DMS114 treated with DMSO at 0.1 percent for 48 hours (cell line): ENCODE data around the gene ZNF576.
"Not testable (repeated sequence)": the region's sequence is repeated elsewhere in the genome, so short reads cannot be mapped to it uniquely, and the experiment has no call there.

ENCODE experiments used
- DNase-seq: peaks from one replicate; lab custom pipeline; 2025; ENCODE audit not compliant: unreplicated experiment; lab: John Stamatoyannopoulos, UW

The ZNF576 gene

DNA sequence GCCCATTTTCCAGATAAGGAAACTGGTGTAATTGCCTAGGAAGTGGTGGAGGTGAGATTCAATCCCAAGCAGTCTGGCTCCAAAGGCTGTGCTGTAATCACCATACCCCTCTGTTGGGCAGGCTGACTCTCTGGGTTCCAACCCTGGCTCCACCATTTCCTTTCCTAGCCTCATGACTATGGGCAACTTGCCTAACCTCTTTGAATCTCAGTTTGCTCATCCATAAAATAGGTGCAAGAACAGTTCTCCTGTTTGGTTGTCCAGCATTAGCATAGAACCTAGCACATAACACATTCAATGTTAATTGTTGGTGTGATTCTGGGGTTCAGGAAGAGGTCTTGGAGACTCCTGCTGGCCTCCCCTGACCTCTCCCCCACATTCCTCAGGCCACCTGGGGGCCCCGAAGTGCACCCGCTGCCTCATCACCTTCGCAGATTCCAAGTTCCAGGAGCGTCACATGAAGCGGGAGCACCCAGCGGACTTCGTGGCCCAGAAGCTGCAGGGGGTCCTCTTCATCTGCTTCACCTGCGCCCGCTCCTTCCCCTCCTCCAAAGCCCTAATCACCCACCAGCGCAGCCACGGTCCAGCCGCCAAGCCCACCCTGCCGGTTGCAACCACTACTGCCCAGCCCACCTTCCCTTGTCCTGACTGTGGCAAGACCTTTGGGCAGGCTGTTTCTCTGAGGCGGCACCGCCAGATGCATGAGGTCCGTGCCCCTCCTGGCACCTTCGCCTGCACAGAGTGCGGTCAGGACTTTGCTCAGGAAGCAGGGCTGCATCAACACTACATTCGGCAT lies 2.2 kb downstream of the ZNF576 start:
- no peak for DNase-seq

DNA sequence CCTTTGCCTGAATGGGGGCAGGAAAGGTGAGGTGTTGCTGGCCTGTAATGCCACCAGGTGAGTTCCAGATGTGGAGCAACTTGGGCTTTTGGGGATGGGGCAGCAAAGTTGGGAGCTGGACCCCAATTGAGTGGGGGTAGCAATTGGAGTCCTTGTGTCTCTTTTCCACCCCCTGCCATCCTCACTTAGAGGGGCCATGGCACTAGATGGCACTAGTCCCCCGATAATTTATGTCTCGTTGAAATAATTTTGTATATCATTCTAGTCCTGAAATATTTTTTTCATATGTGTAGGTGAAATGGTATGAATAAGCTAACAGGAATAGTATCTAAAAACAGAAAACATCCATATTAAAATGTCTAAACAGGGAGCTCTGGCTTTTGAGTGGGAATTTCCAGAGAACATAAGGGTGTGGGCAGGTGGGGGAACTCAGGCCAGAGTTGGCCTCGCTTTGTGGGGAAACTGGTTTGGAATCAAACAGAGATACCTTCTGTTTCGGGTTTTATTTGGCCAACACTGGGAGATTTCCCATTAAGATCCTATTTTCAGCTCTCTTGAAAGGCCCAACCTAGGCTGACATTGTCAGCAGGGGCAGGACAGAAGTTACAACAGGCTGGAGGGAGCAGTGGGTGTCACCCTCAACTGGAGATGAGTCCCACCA lies 3.4 kb downstream of the ZNF576 start:
- DNase-seq: no peak

DNA sequence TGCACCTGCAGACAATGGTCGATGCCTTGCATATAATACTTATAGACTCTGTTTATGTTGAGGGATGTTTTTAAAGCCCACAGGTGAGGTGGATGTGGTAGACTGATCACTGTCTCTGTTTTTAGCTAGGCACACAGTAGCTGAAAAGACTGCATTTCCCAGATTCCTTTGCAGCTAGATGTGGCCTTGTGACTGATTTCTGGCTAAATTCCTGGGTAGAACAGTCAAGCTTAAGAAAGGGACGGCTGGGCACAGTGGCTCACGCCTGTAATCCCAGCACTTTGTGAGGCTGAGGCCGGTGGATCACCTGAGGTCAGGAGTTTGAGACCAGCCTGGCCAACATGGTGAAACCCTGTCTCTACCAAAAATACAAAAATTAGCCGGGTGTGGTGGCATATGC lies 3.9 kb downstream of the ZNF576 start:
- DNase-seq: not testable (repeated sequence)

DNA sequence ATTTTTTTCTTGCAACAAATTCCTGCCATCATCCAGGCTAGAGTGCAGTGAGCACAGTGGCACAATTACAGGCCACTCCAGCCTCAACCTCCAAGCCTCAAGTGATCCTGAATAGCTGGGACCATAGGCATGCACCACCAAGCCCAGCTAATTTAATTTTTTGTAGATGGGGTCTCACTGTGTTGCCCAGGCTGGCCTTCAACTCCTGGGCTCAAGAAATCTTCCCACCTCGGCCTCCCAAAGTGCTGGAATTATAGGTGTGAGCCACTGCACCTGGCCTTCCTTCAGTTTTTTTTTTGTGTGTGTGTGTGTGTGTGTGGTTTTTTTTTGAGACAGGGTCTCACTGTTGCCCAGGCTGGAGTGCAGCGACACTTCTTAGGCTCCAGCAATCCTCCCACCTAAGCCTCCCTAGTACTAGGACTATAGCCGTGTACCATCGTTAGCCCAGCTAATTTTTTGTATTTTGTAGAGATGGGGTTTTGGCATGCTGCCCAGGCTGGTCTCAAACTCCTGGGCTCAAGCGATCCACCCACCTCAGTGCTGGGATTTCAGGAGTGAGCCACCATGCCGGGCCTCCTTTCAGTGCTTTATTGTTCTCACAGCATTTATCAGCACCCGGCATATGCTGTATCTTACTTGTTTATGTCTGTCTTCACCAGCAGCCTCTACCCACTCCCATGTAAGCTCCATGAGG lies 9.6 kb downstream of the ZNF576 start:
- no peak for DNase-seq

DNA sequence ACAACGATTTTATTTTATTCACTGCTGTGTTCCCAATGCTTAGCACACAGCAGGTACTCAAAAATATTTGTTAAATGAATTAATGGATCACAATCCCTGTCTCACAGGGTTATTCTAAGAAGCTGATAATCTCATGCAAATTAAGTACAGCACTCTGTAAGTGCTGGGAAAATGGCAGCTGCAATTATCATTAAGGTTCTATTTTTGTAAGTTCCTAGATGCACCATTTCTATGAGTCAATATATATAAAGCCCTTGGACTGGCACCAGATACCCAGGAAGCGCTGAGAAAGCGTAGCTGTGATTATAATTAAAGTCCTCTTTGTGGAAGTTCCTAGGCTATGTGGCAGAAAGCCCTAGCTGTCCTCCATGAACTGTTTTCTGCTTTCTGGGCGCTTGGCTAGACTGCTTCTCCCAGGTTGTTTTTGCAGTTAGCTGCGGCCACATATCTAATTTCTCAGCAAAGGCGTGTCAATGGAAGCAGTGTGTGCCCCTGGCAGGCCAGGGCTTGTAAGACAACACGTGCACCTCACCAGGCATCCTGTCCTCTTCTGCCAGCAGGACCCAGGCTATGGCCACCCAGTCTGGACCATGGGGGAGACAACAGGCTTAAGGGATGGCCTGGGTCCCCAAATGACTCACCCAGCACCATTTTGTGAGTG lies 10.3 kb downstream of the ZNF576 start:
- no peak for DNase-seq

DNA sequence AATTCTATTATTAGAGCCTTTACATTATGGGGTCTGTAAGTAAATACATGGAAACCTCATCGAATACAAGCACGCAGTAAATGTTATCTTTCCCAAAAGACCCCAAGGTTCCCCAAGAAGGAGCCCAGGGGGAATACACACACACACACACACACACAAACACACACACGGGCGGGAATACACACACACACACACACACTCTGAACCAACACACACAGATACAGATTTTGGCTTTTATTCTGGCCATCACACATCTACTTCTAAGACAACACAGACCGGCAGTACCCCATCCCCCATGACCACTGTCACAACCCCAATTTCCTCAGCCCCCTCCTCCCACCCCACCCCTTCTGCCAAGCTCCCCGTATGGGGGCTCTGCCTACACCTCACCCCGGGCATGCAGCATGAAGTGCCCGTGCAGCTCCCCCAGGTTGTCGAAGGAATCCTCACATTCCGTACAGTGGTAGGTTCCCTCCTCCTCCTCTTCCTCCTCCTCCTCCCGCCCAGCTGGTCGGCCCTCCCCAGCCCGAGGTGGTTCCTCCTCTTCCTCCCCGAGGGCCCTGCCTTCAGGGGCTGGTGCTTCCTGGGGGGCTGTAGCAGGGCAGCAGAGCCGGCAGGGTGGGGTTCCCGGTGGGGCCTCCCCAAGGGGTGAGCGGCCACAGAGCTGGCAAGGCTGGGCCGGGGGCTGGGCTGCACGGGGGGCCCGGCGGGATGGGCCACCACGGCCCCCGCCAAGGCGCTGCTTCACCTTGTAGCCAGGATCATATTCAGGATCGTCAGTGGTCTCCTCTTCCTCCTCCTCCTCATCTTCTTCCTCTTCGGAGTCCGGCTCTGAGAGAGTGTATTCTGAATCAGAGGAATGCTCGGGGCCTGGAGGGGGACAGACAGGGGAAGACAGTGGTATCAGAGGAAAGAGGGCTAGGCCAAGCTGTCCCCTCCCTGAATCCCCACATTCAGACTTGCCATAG lies 11.1 kb downstream of the ZNF576 start:
- DNase-seq: no peak

DNA sequence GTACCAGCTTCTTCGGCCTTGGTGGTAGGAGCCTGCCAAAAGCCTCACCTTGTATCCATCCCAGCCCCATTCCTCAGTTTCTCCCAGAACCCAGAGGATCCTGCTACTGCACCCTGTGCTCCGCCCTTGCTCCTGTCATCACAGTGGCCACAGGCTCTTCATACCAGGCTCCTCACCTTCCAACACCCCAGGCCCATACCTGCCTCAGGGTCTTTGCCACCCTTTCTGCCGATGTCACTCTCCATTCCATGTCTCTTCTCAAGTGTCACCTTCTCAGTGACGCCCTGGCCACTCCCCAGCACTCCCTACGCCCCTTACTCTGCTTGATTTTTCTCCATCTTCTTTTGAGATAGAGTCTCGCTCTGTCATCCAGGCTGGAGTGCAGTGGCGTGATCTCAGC lies 13.5 kb downstream of the ZNF576 start:
- no peak for DNase-seq

DNA sequence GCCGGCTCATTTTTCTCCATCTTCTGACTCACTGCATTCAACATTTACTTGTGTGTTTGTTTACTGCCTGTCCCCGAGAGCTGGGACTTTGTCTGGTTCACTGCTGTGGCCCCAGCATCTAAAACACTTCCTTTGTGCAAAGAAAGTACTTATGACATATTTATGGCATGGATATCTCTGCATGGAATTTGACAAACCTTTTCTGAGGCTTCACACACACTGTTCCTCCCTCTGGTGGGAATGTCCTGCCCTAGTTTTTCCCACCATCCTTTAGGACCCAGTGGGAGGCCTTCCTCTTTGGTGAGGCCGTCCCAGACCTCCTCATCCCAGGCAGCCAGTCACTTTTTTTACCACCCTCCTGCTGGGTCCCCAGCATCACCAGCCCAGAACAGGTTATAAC lies 14.1 kb downstream of the ZNF576 start:
- no peak for DNase-seq

DNA sequence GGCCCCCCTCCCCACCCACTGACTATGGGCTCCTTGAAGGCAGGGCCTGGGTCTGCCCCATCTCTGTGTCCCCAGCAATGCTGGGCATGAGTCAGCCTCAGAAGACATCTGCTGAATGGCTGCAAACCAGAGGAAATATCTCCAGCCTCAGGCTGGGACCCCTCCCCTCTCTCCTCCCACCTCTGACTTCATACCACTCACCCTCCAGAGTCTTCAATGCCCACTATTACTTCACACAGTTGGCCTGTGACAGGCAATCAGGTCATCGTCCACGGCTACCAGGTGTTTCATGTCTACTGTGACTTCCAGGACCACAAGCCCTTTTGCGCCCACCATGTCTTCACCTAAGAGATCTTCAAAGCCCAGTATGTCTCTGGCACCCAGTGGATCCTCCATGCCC lies 15.4 kb downstream of the ZNF576 start, which contains the start of gene SRRM5:
TSS of gene SRRM5 (plus strand) at position 301 of the 400 bp plus-strand sequence. CDS start at position 335, 34 bp downstream.
- no peak for DNase-seq

DNA sequence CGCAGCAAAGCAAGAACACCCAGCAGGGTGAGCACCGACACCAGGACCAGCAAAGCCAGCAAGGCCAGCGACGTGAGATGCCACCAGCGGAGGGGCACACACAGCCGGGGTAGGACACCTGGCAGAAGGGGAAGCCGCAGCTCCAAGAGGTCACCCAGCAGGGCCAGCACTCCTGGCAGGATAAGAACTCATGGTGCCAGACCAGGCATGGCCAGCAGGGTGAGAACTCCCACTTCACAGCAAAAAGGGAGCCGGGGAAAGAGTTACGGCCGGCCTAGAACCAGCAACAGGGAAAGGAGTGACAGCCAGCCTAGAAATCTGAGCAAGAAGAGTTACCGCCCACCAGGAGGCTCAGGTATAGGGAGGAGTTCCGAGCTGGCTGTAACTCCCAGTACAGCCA lies 16.0 kb downstream of the ZNF576 start:
- DNase-seq: no peak

DNA sequence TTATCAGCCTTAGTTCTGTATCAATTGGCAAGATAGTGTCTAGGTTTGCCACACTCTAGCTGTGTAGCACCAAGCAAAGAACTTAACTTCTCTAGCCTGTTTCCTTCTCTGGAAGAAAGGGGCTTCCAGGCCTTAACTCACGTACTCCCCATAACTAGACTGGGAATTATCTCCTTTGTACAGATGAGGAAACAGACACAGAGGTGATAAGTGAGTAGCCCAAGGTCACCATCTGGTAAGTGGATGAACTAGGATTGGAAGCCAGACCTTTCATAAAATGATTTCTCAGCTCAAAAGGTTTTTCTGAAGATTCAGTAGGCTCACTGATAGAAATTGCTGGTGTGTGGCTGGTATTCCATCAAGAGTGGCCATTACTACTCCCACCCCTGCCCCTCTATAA lies 19.9 kb downstream of the ZNF576 start:
- DNase-seq: no peak

DNA sequence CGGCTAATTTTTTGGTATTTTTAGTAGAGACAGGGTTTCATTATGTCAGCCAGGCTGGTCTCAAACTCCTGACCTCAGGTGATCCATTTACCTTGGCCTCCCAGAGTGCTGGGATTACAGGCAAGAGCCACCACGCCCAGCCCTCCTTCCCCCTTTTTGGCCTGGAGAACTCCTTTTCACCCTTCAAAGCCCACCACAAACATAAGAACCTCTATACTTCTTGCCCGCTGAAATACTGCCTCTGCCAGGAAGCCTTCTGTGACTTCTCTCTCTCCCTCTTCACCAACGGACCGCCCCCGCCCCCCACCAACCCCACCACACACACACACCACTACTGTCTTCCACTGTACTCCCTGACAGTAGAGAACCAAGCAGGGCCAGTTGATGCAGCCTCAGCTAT lies 20.6 kb downstream of the ZNF576 start:
- no peak for DNase-seq

DNA sequence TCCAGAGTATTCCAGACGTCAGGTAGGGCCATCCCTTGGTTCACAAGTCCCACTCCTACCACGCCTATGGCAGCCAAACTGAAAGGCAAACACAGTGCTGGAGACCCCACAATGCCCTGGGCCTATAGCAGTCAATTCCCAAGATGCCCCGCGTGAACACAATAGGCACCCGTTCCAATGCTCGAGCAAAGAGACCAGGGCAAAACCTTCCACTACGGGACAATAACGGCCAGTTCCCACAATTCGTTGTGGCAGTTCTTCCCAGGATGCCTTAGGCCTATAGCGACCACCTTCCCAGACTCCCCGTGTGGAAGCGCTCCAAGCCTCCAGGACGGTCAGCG lies 22.5 kb downstream of the ZNF576 start:
- peak; percentile 17 for DNase-seq

DNA sequence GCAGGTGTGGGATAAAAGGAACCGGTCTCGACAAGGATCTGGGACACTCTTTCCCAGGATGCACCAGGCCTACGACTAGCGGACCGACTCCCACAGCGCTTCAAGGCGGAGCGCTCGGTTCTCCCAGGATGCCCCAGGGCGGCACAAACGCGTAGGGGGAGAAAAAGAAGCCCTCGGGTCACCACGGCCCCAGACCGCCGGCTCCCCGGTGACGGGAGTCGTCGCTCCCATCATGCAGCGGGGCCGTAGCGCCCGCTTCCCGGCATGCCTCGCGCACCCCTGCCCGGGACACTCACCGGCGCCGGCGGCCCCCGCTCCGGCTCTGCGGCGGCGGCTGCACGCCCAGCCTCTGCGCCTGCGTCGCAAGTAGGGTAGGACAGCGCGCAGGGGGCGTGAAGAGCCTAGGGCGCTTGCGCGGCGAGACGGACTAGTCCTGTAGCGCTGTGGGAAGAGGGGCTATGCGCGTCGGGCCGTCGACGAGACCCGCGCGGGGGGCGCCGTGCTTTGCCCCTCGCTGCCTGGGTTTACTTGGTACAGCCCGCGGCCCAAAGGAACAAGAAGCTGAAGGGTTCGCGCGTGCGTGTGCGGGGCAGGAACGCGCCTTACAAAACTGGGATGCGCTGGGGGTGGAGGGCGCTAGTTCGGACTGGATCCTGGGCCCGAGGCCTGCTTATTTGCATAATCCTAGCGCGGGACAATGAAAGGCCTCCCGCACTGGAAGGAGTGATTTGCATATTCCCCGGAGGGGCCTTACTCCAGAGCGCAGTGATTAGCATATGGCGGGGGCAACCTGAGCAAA lies 23.1 kb downstream of the ZNF576 start, which contains the start of gene ZNF428:
TSS of gene ZNF428 (minus strand) at position 368 of the 799 bp plus-strand sequence. CDS start 5,325 bp downstream, outside the sequence.
- peak; percentile 47 for DNase-seq

DNA sequence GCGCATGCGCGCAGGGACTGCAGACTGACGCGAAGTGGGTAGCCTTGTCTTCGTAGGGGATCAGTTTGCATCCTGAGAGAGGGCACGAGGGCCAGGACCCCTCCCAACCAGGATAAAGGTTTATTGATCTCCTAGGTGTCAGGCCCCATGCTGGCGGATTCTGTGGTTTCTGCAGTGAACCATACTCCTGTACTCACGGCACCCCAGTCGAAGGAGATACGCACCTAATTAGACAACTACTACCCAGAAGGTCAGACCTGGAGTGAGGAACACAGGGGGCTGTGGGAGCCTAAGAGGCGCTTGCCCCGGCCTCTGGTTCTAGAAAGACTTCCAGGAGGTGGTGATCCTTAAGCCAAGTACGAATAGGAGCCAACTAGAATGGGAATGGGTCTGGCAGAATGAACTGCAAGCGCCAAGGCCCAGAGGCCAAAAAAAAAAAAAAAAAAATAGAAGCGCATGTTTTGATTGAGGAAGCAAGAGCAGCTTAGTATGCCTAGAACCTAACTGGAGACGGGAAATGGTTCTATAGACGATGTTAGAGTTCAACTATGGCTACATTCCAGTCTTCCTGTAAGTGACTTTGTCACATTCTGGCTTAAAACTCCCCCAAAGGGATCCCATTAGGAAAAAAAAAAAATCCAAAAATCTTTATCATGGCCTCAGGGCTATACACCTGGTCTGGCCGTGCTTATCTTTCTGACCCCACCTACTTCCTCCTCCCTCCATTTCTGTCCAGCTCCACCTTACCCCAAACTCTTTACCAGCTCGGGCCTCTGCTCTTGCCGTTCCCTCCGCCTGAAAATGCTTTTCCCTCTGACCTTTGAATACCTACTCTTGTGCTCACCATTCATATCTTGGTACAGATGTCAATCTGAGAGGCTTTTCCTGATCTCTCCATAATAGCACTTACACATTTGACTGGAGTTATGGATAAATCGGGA lies 23.9 kb downstream of the ZNF576 start:
- no peak for DNase-seq

DNA sequence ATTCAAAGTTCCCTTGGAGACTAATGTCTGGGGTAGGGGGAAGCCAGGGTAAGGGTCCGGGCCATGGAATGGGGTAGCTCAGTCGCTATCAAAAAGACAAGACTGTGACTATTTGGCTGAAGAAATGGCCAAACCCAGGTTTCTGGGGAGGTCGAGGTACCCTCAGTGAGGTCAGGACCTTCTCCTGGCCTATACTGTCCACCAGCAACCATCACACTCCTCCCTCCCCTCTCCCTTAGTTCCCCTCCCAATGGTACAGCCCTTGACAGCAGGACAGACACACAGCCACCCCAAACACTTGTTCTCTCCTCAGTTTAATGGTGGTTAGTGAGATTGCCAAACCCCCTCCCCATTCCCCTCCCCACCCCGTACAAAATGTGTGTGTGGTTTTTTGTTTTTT lies 25.7 kb downstream of the ZNF576 start:
- no peak for DNase-seq

DNA sequence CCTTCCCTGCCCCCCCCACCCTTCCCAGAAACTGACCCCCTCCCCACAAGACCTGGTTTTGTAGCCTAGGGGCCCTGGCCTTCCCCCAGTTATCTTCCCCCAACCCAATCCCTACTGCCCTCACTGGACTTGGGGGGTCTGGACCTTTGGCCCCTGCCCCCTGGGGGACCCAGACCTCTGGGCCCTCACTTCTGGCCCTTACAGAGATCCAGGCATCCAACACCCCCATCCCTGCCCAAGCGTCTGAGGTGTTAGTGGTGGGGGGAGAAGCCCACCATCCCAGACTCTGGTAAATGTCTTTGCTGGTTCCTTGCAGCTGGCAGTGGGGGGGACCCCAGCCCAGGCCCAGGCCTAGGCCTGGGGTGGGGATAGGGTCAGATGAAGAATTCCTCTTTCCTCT lies 26.6 kb downstream of the ZNF576 start:
- DNase-seq: no peak

DNA sequence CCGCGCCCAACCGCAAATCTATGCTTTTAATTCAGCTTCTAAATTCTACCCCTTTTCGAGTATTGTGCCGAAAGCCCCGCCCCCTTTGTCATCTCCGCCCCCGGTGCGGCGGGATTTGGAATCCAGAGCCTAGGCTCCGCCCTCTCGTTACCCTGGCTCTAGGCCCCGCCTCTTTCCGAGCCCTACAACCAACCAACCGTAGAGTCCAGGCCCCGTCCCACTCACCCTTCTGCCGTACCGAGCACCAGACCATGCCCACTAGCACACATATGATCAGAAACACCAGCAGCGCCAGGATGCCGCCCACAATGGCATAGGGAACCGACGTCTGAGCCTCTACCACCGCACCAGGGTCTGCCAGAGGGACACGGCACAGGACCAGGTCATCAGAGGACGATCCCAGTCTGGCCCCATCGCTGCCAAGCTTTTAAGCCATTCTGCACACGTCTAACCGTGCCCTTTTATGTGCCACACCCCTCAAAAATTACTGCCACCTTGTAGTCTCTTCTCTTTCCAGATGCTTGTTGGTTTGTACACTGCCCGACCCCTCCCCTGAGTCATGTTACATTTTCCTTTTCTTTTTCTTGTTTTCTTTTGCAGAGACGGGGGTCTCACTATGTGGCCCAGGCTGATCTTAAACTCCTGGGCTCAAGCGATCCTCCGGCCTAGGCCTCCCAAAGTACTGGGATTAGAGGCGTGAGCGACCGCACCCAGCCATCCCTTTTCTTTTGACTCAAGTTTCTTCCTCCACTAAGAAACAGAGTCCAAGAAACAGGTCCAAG lies 27.7 kb downstream of the ZNF576 start:
- DNase-seq: no peak
